Astrocyte (in vitro differentiated cells and primary cell): ENCODE results near the gene AWAT2. TPM values are rescaled to one million over a fixed set of nuclear protein-coding genes. Genes with fewer than 3 reads are reported as not detected.
A peak's percentile ranks its signal among the peaks of the same experiment; 100 is the strongest.

Experiments used
- DNase-seq: peaks from one replicate; pipeline ENCODE4 v3.0.0-alpha.2; 2010; ENCODE audit warnings: low read depth
- FAIRE-seq: peaks from 2 replicates; lab custom pipeline; 2011; peaks lifted over from hg19 to GRCh38; lab: Jason Lieb, UNC
- H2AFZ ChIP-seq: 2 replicates; pipeline ENCODE4 v1.6.0; 2012; ENCODE audit warnings: low read depth, low read length, inconsistent platforms
- H3K27ac ChIP-seq: 2 replicates; pipeline ENCODE4 v1.5.1; 2011; ENCODE audit warnings: low read depth, low read length, inconsistent platforms
- H3K27me3 ChIP-seq: 2 replicates; pipeline ENCODE4 v1.6.0; 2011; ENCODE audit warnings: low read length, inconsistent platforms; ENCODE audit not compliant: insufficient read depth
- H3K36me3 ChIP-seq: 2 replicates; pipeline ENCODE4 v1.5.1; 2011; ENCODE audit warnings: low read length, inconsistent platforms; ENCODE audit not compliant: insufficient read depth
- H3K4me1 ChIP-seq: 2 replicates; pipeline ENCODE4 v1.5.1; 2011; ENCODE audit warnings: low read length, inconsistent platforms; ENCODE audit not compliant: insufficient read depth
- H3K4me2 ChIP-seq: 2 replicates; pipeline ENCODE4 v1.6.0; 2012; ENCODE audit warnings: low read length, inconsistent platforms
- H3K4me3 ChIP-seq: 2 replicates; pipeline ENCODE4 v1.5.1; 2011; ENCODE audit warnings: low read depth, mild to moderate bottlenecking, low read length, inconsistent platforms; ENCODE audit not compliant: insufficient read depth
- H3K79me2 ChIP-seq: 2 replicates; pipeline ENCODE4 v1.6.0; 2012; ENCODE audit warnings: mild to moderate bottlenecking, low read length, inconsistent platforms; ENCODE audit not compliant: insufficient read depth
- H3K9ac ChIP-seq: 2 replicates; pipeline ENCODE4 v1.6.0; 2012; ENCODE audit warnings: mild to moderate bottlenecking, low read length, inconsistent platforms
- H3K9me3 ChIP-seq: 2 replicates; pipeline ENCODE4 v1.5.1; 2012; ENCODE audit warnings: low read depth, mild to moderate bottlenecking, low read length, inconsistent platforms; ENCODE audit not compliant: insufficient read depth
- H4K20me1 ChIP-seq: 2 replicates; pipeline ENCODE4 v1.6.0; 2012; ENCODE audit warnings: low read length, inconsistent platforms; ENCODE audit not compliant: insufficient read depth
- H3K27ac Mint-ChIP-seq: one replicate; pipeline ENCODE4 v1.8.0; 2021; ENCODE audit warnings: mild to moderate bottlenecking, mixed read lengths; ENCODE audit not compliant: unreplicated experiment
- H3K27me3 Mint-ChIP-seq: one replicate; pipeline ENCODE4 v1.8.0; 2021; ENCODE audit warnings: low read depth, mixed read lengths; ENCODE audit not compliant: unreplicated experiment
- H3K36me3 Mint-ChIP-seq: one replicate; pipeline ENCODE4 v1.8.0; 2021; ENCODE audit warnings: low read depth, mixed read lengths; ENCODE audit not compliant: unreplicated experiment
- H3K4me1 Mint-ChIP-seq: one replicate; pipeline ENCODE4 v1.8.0; 2021; ENCODE audit warnings: low read depth, mixed read lengths; ENCODE audit not compliant: unreplicated experiment
- H3K4me3 Mint-ChIP-seq: one replicate; pipeline ENCODE4 v1.8.0; 2021; ENCODE audit warnings: mild to moderate bottlenecking, moderate library complexity, mixed read lengths; ENCODE audit not compliant: unreplicated experiment
- H3K9me3 Mint-ChIP-seq: one replicate; pipeline ENCODE4 v1.8.0; 2021; ENCODE audit warnings: mild to moderate bottlenecking, mixed read lengths; ENCODE audit not compliant: unreplicated experiment
- CTCF ChIP-seq: IDR thresholded peaks from 2 replicates; pipeline ENCODE4 v1.5.1; 2011; ENCODE audit warnings: low read depth, mild to moderate bottlenecking, inconsistent platforms, low read length, moderate library complexity; ENCODE audit not compliant: insufficient read depth
- EZH2 ChIP-seq: IDR thresholded peaks from 2 replicates; pipeline ENCODE4 v1.6.1; 2012; ENCODE audit warnings: mild to moderate bottlenecking, low read length, inconsistent platforms; ENCODE audit not compliant: insufficient read depth
- total RNA-seq: library from RNA; stranded (reverse); gene quantifications from 2 replicates; pipeline ENCODE4 v1.2.1, GENCODE V29; 2021

The AWAT2 gene
- total RNA-seq, 1 donor from 2014 or later: not detected

- H3K9me3 Mint-ChIP-seq: peaks cover 2% of the 10 kb centered on the region
- TF ChIP-seq CTCF: no peak
- TF ChIP-seq EZH2: no peak
These were observed 33.2 kb downstream of the AWAT2 start for GRCh38 chrX:70016513-70016912.

GRCh38 chrX:70013466-70014381 lies 36.0 kb downstream of the AWAT2 start:
- H3K9me3 Mint-ChIP-seq: peaks cover 2% of the 10 kb centered on the region
- TF ChIP-seq CTCF (no peak), EZH2 (no peak)
- no peak for DNase-seq
- Histone ChIP-seq H2AFZ (no peak overlapping the region), H3K9me3 (no peaks in the 10 kb centered on the region), H4K20me1 (no peaks in the 10 kb centered on the region), H3K27ac (no peak overlapping the region), H3K79me2 (no peaks in the 10 kb centered on the region), H3K4me1 (no peaks in the 10 kb centered on the region), H3K36me3 (no peaks in the 10 kb centered on the region), H3K4me2 (no peak overlapping the region), H3K27me3 (no peaks in the 10 kb centered on the region), H3K9ac (no peak overlapping the region), H3K4me3 (no peak overlapping the region)
- FAIRE-seq: peak; percentile 76
- H3K4me1 Mint-ChIP-seq: no peaks in the 10 kb centered on the region
- H3K36me3 Mint-ChIP-seq: no peaks in the 10 kb centered on the region
- no peak overlapping the region for H3K27ac Mint-ChIP-seq
- H3K4me3 Mint-ChIP-seq: no peak overlapping the region
- H3K27me3 Mint-ChIP-seq: no peaks in the 10 kb centered on the region

More at GRCh38 chrX:70016513-70016912, 33.2 kb downstream of the AWAT2 start:
- Histone ChIP-seq H3K9me3 (no peaks in the 10 kb centered on the region), H3K36me3 (no peaks in the 10 kb centered on the region), H3K4me2 (no peak overlapping the region), H3K9ac (no peak overlapping the region), H3K27me3 (no peaks in the 10 kb centered on the region), H3K4me3 (no peak overlapping the region), H3K27ac (no peak overlapping the region), H4K20me1 (no peaks in the 10 kb centered on the region), H3K4me1 (no peaks in the 10 kb centered on the region), H2AFZ (no peak overlapping the region), H3K79me2 (no peaks in the 10 kb centered on the region)
- DNase-seq (no peak), FAIRE-seq (no peak)
- H3K4me3 Mint-ChIP-seq: no peak overlapping the region
- no peaks in the 10 kb centered on the region for H3K36me3 Mint-ChIP-seq
- no peaks in the 10 kb centered on the region for H3K4me1 Mint-ChIP-seq
- H3K27ac Mint-ChIP-seq: no peak overlapping the region
- no peaks in the 10 kb centered on the region for H3K27me3 Mint-ChIP-seq

- no peaks in the 10 kb centered on the region for H3K79me2 ChIP-seq
- H3K27ac ChIP-seq: no peak overlapping the region
- no peak overlapping the region for H2AFZ ChIP-seq
- H3K9me3 ChIP-seq: no peaks in the 10 kb centered on the region
- Mint-ChIP-seq H3K4me1 (no peaks in the 10 kb centered on the region), H3K27me3 (no peaks in the 10 kb centered on the region), H3K9me3 (peaks cover 2% of the 10 kb centered on the region), H3K27ac (no peak overlapping the region), H3K36me3 (no peaks in the 10 kb centered on the region), H3K4me3 (no peak overlapping the region)
- no peak for TF ChIP-seq EZH2
- no peak for TF ChIP-seq CTCF
- DNase-seq (no peak), FAIRE-seq (no peak)
- H3K4me2 ChIP-seq: no peak overlapping the region
- H4K20me1 ChIP-seq: no peaks in the 10 kb centered on the region
- no peak overlapping the region for H3K9ac ChIP-seq
- no peak overlapping the region for H3K4me3 ChIP-seq
- no peaks in the 10 kb centered on the region for H3K36me3 ChIP-seq
- no peaks in the 10 kb centered on the region for H3K4me1 ChIP-seq
- H3K27me3 ChIP-seq: no peaks in the 10 kb centered on the region
These were observed 37.0 kb downstream of the AWAT2 start for GRCh38 chrX:70012756-70013155.
